GM12878 (cell line): ENCODE results near the gene FYTTD1. TPM values are rescaled to one million over a fixed set of nuclear protein-coding genes. Genes with fewer than 3 reads are reported as not detected.
"Not testable (repeated sequence)": the region's sequence is repeated elsewhere in the genome, so short reads cannot be mapped to it uniquely, and the experiment has no call there.

Source experiments
- ATAC-seq: fragments of 200-7000 bp; cut with Tn5 transposase; 3 replicates; pipeline ENCODE4 v1.9.1; 2020; ENCODE audit warnings: mild to moderate bottlenecking, moderate library complexity
- BruUV-seq: library from RNA; stranded (reverse); fragments of 400-500 nt; replicated peaks from 2 replicates; lab custom pipeline; 2021; lab: Mats Ljungman, UMichigan
- CTCF ChIA-PET: fragments of 300-600 bp; sonication (Branson Sonifier 250); formaldehyde crosslinking; extraction: SDS; loops from one replicate; lab custom pipeline; 2021; ENCODE audit warnings: inconsistent platforms; lab: Yijun Ruan, JAX
- POLR2A ChIA-PET: fragments of 350-600 bp; formaldehyde crosslinking; extraction: SDS; loops from one replicate; lab custom pipeline; 2021; ENCODE audit warnings: inconsistent platforms; lab: Charles Lee
- RAD21 ChIA-PET: fragments of 300-600 bp; sonication (Branson Sonifier 250); formaldehyde crosslinking; loops from one replicate; lab custom pipeline; 2023; ENCODE audit warnings: antibody characterized with exemption; ENCODE audit not compliant: unreplicated experiment; lab: Charles Lee
- SMC1A ChIA-PET: fragments of 300-600 bp; sonication (Branson Sonifier 250); formaldehyde crosslinking; loops from one replicate; lab custom pipeline; 2023; ENCODE audit not compliant: unreplicated experiment, uncharacterized antibody; lab: Charles Lee
- DNase-seq: peaks from one replicate; pipeline ENCODE4 v3.0.0-alpha.2; 2011; ENCODE audit warnings: low read depth, low spot score
- FAIRE-seq: peaks from 3 replicates; lab custom pipeline; 2011; peaks lifted over from hg19 to GRCh38; lab: Jason Lieb, UNC
- H2AFZ ChIP-seq: 2 replicates; pipeline ENCODE4 v1.6.0; 2011; ENCODE audit warnings: low read depth, low read length, control low read depth; ENCODE audit not compliant: control insufficient read depth
- H3K27ac ChIP-seq: 2 replicates; pipeline ENCODE4 v1.5.1; 2011; ENCODE audit warnings: control low read depth; ENCODE audit not compliant: control insufficient read depth, insufficient read depth
- H3K27me3 ChIP-seq, 2 experiments: replicated peaks in 1 of 2; 2 replicates each; pipeline versions ENCODE4 v1.6.0 to v1.6.1; 2011; ENCODE audit warnings: low read length in 1 of 2; ENCODE audit not compliant: control insufficient read depth in 2 of 2, insufficient read depth in 2 of 2
- H3K36me3 ChIP-seq, 2 experiments: 2 replicates each; pipeline ENCODE4 v1.5.1; 2011; ENCODE audit warnings: low read length in 1 of 2; ENCODE audit not compliant: control insufficient read depth in 2 of 2, insufficient read depth in 2 of 2
- H3K4me1 ChIP-seq: 2 replicates; pipeline ENCODE4 v1.6.1; 2011; ENCODE audit warnings: mild to moderate bottlenecking, low read length, moderate library complexity, mixed read lengths; ENCODE audit not compliant: control insufficient read depth, insufficient read depth
- H3K4me2 ChIP-seq: 2 replicates; pipeline ENCODE4 v1.6.0; 2011; ENCODE audit warnings: control low read depth; ENCODE audit not compliant: control insufficient read depth, insufficient read depth
- H3K4me3 ChIP-seq: fragments of 200-600 bp; sonication (generic); 2 replicates; pipeline ENCODE4 v1.5.1; 2016
- H3K79me2 ChIP-seq: 2 replicates; pipeline ENCODE4 v1.6.0; 2011; ENCODE audit warnings: low read length; ENCODE audit not compliant: control insufficient read depth, insufficient read depth
- H3K9ac ChIP-seq: 2 replicates; pipeline ENCODE4 v1.8.0; 2011; ENCODE audit warnings: low read length, control low read depth, mixed read lengths; ENCODE audit not compliant: control insufficient read depth, insufficient read depth
- H3K9me3 ChIP-seq: replicated peaks from 3 replicates; pipeline ENCODE4 v1.5.1; 2011; ENCODE audit warnings: mild to moderate bottlenecking, low read length; ENCODE audit not compliant: control insufficient read depth, insufficient read depth
- H4K20me1 ChIP-seq: 2 replicates; pipeline ENCODE4 v1.6.0; 2011; ENCODE audit not compliant: control insufficient read depth, insufficient read depth
- ZNF384 ChIP-seq: IDR thresholded peaks from 2 replicates; pipeline ENCODE4 v1.6.1; 2012; ENCODE audit warnings: low read depth, mild to moderate bottlenecking, low read length, improper control_type of control experiment, borderline replicate concordance
- WGBS: methylation state at CpG from one replicate; pipeline ENCODE4 v1.1.6; 2016; ENCODE audit warnings: low lambda C conversion rate; ENCODE audit not compliant: insufficient replicate concordance, insufficient coverage; ENCODE audit errors: missing lambda C conversion rate; 5-methylcytosine and 5-hydroxymethylcytosine counted together
- in situ Hi-C: fragments of 300-500 bp; cut with MboI; formaldehyde crosslinking; loops from 9 replicates; pipeline ENCODE4 v1.14.3; 2018; ENCODE audit warnings: mixed read lengths
- intact Hi-C: fragments of 100-400 bp; cut with micrococcal nuclease; formaldehyde crosslinking; loops from one replicate; pipeline ENCODE4 v1.14.2; 2022; ENCODE audit not compliant: unreplicated experiment
- polyA plus RNA-seq, 11 experiments: library from polyadenylated mRNA; depleted of rRNA in 4 of 11; unstranded in 6 of 11; stranded (reverse) in 5 of 11; fragments of >200 nt; fragmentation: Nextera tagmentation in 4 of 11; fragmentation: Illumina TruSeq in 1 of 11; extraction: Ambion mirVana in 4 of 11; extraction: Trizol in 1 of 11; gene quantifications; 1 replicate in 1 of 11; 2 replicates in 10 of 11; pipeline versions ENCODE4 v1.2.1 to v1.2.3, GENCODE V29; 2011 to 2016; ENCODE audit warnings: inconsistent platforms in 2 of 11, missing spikeins in 2 of 11, low read depth in 1 of 11
- total RNA-seq, 4 experiments: library from RNA; depleted of rRNA in 3 of 4; stranded (reverse); fragments of >200 nt in 3 of 4; fragmentation: Illumina TruSeq in 1 of 4; extraction: Trizol in 1 of 4; gene quantifications; 2 replicates each; pipeline versions ENCODE4 v1.2.1 to v1.2.3, GENCODE V29; 2013 to 2021
- TF ChIP-seq, protein P1 (sequence below): fragments of 450-650 bp; IDR thresholded peaks from 2 replicates; pipeline ENCODE4 v1.6.1; 2016; ENCODE audit warnings: mild to moderate bottlenecking, moderate library complexity, borderline replicate concordance

FYTTD1 gene
- total and polyA plus RNA-seq, 10 of the 15 experiments (the other 5 are each of a cell fraction or from before 2014, with no cell fraction given) = 25.5 to 101 (median 59.4) TPM

DNA sequence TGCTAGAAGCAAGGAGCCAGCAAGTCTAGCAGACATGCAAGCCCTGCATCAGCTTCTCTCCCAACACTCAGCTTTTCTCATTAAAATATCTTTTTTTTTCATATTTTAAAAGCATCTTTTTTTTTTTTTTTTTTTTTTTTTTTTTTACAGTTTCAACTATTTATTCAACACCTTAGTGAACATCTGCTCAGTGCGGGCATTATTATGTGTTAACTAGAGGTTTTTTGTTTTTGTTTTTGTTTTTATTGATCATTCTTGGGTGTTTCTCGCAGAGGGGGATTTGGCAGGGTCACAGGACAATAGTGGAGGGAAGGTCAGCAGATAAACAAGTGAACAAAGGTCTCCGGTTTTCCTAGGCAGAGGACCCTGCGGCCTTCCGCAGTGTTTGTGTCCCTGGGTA is 18.9 kb upstream of the FYTTD1 start:
- ChIA-PET RAD21 (interaction anchor here (0.6 kb wide), 1 partner anchor 126 kb away, joined by 3 read pairs; no protein-coding TSS in a partner anchor), POLR2A (interaction anchor here (0.7 kb wide), 1 partner anchor 267 kb away, joined by 3 read pairs; no protein-coding TSS in a partner anchor), SMC1A (interaction anchor here (10.0 kb wide), 1 partner anchor 18 kb away, joined by 163 read pairs; no protein-coding TSS in a partner anchor), CTCF (interaction anchor here (1.5 kb wide), 1 partner anchor 13 kb away, joined by 4 read pairs; no protein-coding TSS in a partner anchor)
- H3K27ac ChIP-seq, H4K20me1 ChIP-seq, FAIRE-seq, H3K27me3 ChIP-seq, BruUV-seq, H3K4me2 ChIP-seq, H2AFZ ChIP-seq, ATAC-seq, H3K4me3 ChIP-seq, DNase-seq, intact Hi-C loops, H3K9me3 ChIP-seq, in situ Hi-C loops: not testable (repeated sequence)
- peak overlapping the region; percentile 34; the same call in 1 of the 2 replicates for H3K9ac ChIP-seq
- H3K36me3 ChIP-seq = peaks cover 0 to 12% of the 10 kb centered on the region in 2 experiments; a peak in 3 of 4 replicates
- H3K79me2 ChIP-seq = peaks cover 77% of the 10 kb centered on the region
- WGBS = 100% methylated on average over 2 of the region's 5 CpGs
- TF ChIP-seq, protein P1, sequence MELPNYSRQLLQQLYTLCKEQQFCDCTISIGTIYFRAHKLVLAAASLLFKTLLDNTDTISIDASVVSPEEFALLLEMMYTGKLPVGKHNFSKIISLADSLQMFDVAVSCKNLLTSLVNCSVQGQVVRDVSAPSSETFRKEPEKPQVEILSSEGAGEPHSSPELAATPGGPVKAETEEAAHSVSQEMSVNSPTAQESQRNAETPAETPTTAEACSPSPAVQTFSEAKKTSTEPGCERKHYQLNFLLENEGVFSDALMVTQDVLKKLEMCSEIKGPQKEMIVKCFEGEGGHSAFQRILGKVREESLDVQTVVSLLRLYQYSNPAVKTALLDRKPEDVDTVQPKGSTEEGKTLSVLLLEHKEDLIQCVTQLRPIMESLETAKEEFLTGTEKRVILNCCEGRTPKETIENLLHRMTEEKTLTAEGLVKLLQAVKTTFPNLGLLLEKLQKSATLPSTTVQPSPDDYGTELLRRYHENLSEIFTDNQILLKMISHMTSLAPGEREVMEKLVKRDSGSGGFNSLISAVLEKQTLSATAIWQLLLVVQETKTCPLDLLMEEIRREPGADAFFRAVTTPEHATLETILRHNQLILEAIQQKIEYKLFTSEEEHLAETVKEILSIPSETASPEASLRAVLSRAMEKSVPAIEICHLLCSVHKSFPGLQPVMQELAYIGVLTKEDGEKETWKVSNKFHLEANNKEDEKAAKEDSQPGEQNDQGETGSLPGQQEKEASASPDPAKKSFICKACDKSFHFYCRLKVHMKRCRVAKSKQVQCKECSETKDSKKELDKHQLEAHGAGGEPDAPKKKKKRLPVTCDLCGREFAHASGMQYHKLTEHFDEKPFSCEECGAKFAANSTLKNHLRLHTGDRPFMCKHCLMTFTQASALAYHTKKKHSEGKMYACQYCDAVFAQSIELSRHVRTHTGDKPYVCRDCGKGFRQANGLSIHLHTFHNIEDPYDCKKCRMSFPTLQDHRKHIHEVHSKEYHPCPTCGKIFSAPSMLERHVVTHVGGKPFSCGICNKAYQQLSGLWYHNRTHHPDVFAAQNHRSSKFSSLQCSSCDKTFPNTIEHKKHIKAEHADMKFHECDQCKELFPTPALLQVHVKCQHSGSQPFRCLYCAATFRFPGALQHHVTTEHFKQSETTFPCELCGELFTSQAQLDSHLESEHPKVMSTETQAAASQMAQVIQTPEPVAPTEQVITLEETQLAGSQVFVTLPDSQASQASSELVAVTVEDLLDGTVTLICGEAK = peak; percentile 81
- peak; percentile 37; the same call in 1 of the 2 replicates for TF ChIP-seq ZNF384
- peaks cover 23% of the 10 kb centered on the region for H3K4me1 ChIP-seq

DNA sequence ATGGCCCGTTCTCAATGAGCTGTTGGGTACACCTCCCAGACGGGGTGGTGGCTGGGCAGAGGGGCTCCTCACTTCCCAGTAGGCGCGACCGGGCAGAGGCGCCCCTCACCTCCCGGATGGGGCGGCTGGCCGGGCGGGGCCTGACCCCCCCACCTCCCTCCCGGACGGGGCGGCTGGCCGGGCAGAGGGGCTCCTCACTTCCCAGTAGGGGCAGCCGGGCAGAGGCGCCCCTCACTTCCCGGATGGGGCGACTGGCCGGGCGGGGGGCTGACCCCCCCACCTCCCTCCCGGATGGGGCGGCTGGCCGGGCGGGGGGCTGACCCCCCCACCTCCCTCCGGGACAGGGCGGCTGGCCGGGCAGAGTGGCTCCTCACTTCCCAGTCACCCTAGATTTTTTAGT is 18.2 kb upstream of the FYTTD1 start:
- DNase-seq, FAIRE-seq, SMC1A ChIA-PET, RAD21 ChIA-PET, H3K27ac ChIP-seq, H4K20me1 ChIP-seq, H3K4me3 ChIP-seq, H3K9me3 ChIP-seq, H3K9ac ChIP-seq, H3K4me2 ChIP-seq, H2AFZ ChIP-seq, BruUV-seq, intact Hi-C loops, POLR2A ChIA-PET, in situ Hi-C loops, ATAC-seq, H3K27me3 ChIP-seq: not testable (repeated sequence)
- peaks cover 0 to 12% of the 10 kb centered on the region in 2 experiments; a peak in 2 of 4 replicates for H3K36me3 ChIP-seq
- CTCF ChIA-PET = interaction anchor here (5.4 kb wide), 1 partner anchor 19 kb away, joined by 37 read pairs; no protein-coding TSS in a partner anchor
- peaks cover 22% of the 10 kb centered on the region for H3K4me1 ChIP-seq
- H3K79me2 ChIP-seq = peaks cover 82% of the 10 kb centered on the region
- 95% methylated on average over 7 of the region's 27 CpGs for WGBS
